Activated naive CD4-positive, alpha-beta T cell (primary cell): Measurements from ENCODE around the gene C5orf15.

Source experiments
- DNase-seq, 4 experiments: peaks; one replicate each; lab custom pipeline; 2025; lab: John Stamatoyannopoulos, UW

Gene C5orf15

GRCh38 chr5:133921979-133922378 lies 46.4 kb downstream of the C5orf15 start:
- no peak for DNase-seq

- no peak for DNase-seq
Observed at GRCh38 chr5:133921069-133921468, 47.4 kb downstream of the C5orf15 start.

GRCh38 chr5:133919148-133920136 lies 49.0 kb downstream of the C5orf15 start:
- DNase-seq = no peak

GRCh38 chr5:133918731-133919130 lies 49.7 kb downstream of the C5orf15 start:
- DNase-seq = no peak

GRCh38 chr5:133918316-133918715 lies 50.1 kb downstream of the C5orf15 start:
- DNase-seq = no peak

- no peak for DNase-seq
Observed at GRCh38 chr5:133917785-133918184, 50.6 kb downstream of the C5orf15 start.

- no peak for DNase-seq
Observed at GRCh38 chr5:133916914-133917313, 51.5 kb downstream of the C5orf15 start.

GRCh38 chr5:133916479-133916878 lies 51.9 kb downstream of the C5orf15 start:
- DNase-seq = no peak

GRCh38 chr5:133914434-133914833 lies 54.0 kb downstream of the C5orf15 start:
- no peak for DNase-seq

GRCh38 chr5:133913413-133914155 lies 54.8 kb downstream of the C5orf15 start:
- no peak for DNase-seq

- DNase-seq = no peak
Observed at GRCh38 chr5:133912951-133913350, 55.5 kb downstream of the C5orf15 start.

- no peak for DNase-seq
Observed at GRCh38 chr5:133910571-133910970, 57.9 kb downstream of the C5orf15 start.

GRCh38 chr5:133909603-133910002 lies 58.8 kb downstream of the C5orf15 start:
- no peak for DNase-seq

GRCh38 chr5:133907075-133907474 lies 61.4 kb downstream of the C5orf15 start:
- DNase-seq = no peak

- DNase-seq = no peak
Observed at GRCh38 chr5:133906303-133906702, 62.1 kb downstream of the C5orf15 start.
